HG03432 (cell line): ENCODE data around the gene PDE8B.

Experiments
- ATAC-seq: cut with Tn5 transposase; IDR thresholded peaks from one replicate; pipeline ENCODE4 v1.9.1; 2021; ENCODE audit warnings: mild to moderate bottlenecking, moderate library complexity; ENCODE audit not compliant: unreplicated experiment

PDE8B gene

GRCh38 chr5:77230727-77231470, 20.4 kb downstream of the PDE8B start:
- no peak for ATAC-seq

GRCh38 chr5:77231471-77232138, 21.1 kb downstream of the PDE8B start:
- ATAC-seq, result no peak

GRCh38 chr5:77232574-77233358, 22.3 kb downstream of the PDE8B start:
- no peak for ATAC-seq

GRCh38 chr5:77235846-77236721, 25.6 kb downstream of the PDE8B start:
- no peak for ATAC-seq

- ATAC-seq, result no peak
Observed at GRCh38 chr5:77239126-77239741, 28.8 kb downstream of the PDE8B start.

GRCh38 chr5:77241444-77241843, 31.0 kb downstream of the PDE8B start:
- no peak for ATAC-seq

GRCh38 chr5:77249475-77249874, 39.0 kb downstream of the PDE8B start:
- no peak for ATAC-seq

GRCh38 chr5:77250021-77250420, 39.5 kb downstream of the PDE8B start:
- no peak for ATAC-seq

GRCh38 chr5:77251921-77252320, 41.4 kb downstream of the PDE8B start:
- no peak for ATAC-seq

- no peak for ATAC-seq
Observed at GRCh38 chr5:77255617-77256016, 45.1 kb downstream of the PDE8B start.

- no peak for ATAC-seq
Observed at GRCh38 chr5:77256406-77256805, 45.9 kb downstream of the PDE8B start.

GRCh38 chr5:77258652-77259051, 48.2 kb downstream of the PDE8B start:
- no peak for ATAC-seq

- ATAC-seq, result no peak
Observed at GRCh38 chr5:77259476-77259875, 49.0 kb downstream of the PDE8B start.

- no peak for ATAC-seq
Observed at GRCh38 chr5:77262697-77263096, 52.2 kb downstream of the PDE8B start.

GRCh38 chr5:77266291-77266690, 55.8 kb downstream of the PDE8B start:
- ATAC-seq, result no peak

- no peak for ATAC-seq
Observed at GRCh38 chr5:77267496-77267895, 57.0 kb downstream of the PDE8B start.

GRCh38 chr5:77272206-77272605, 61.7 kb downstream of the PDE8B start:
- ATAC-seq, result no peak

- ATAC-seq, result no peak
Observed at GRCh38 chr5:77277759-77278158, 67.3 kb downstream of the PDE8B start.

GRCh38 chr5:77280036-77280435, 69.6 kb downstream of the PDE8B start:
- ATAC-seq, result no peak

GRCh38 chr5:77281969-77282336, 71.5 kb downstream of the PDE8B start:
- no peak for ATAC-seq
